Parathyroid adenoma (tissue), 2 donors: ENCODE data around the gene EPB41L4B.

Source experiments
- H2AFZ ChIP-seq: fragments of 300-600 bp; sonication (generic); one replicate; pipeline ENCODE4 v1.7.0; 2017; ENCODE audit warnings: antibody characterized with exemption, mild to moderate bottlenecking
- H3K27ac ChIP-seq: fragments of 300-600 bp; sonication (generic); one replicate; pipeline ENCODE4 v1.7.0; 2017
- H3K27me3 ChIP-seq: fragments of 300-600 bp; sonication (generic); one replicate; pipeline ENCODE4 v1.7.0; 2017; ENCODE audit warnings: low read length; ENCODE audit not compliant: control insufficient read depth, insufficient read depth
- H3K36me3 ChIP-seq: fragments of 300-600 bp; sonication (generic); one replicate; pipeline ENCODE4 v1.7.0; 2017; ENCODE audit warnings: low read length; ENCODE audit not compliant: control insufficient read depth, insufficient read depth
- H3K4me1 ChIP-seq: fragments of 300-600 bp; sonication (generic); one replicate; pipeline ENCODE4 v1.7.0; 2017; ENCODE audit warnings: control low read depth
- H3K4me2 ChIP-seq: fragments of 300-600 bp; sonication (generic); one replicate; pipeline ENCODE4 v1.7.0; 2017; ENCODE audit warnings: low read length
- H3K4me3 ChIP-seq: fragments of 300-600 bp; sonication (generic); one replicate; pipeline ENCODE4 v1.7.0; 2017; ENCODE audit warnings: low read depth, low read length
- H3K79me2 ChIP-seq: fragments of 300-600 bp; sonication (generic); one replicate; pipeline ENCODE4 v1.7.0; 2017; ENCODE audit warnings: control low read depth
- H3K9ac ChIP-seq: fragments of 300-600 bp; sonication (generic); one replicate; pipeline ENCODE4 v1.7.0; 2017; ENCODE audit warnings: mild to moderate bottlenecking
- H3K9me3 ChIP-seq: fragments of 300-600 bp; sonication (generic); one replicate; pipeline ENCODE4 v1.7.0; 2017; ENCODE audit warnings: low read length; ENCODE audit not compliant: control insufficient read depth
- CTCF ChIP-seq: fragments of 300-600 bp; sonication (generic); IDR thresholded peaks from one replicate; pipeline ENCODE4 v1.7.0; 2017; ENCODE audit warnings: antibody characterized with exemption, mild to moderate bottlenecking
- donor health status: primary hyperparathyroidism.

The EPB41L4B gene

GRCh38 chr9:109264877-109265587 lies 55.8 kb downstream of the EPB41L4B start:
- H3K9ac ChIP-seq, result no peak overlapping the region
- H3K4me1 ChIP-seq, result no peaks in the 10 kb centered on the region
- TF ChIP-seq CTCF, result no peak
- no peak overlapping the region for H2AFZ ChIP-seq
- no peaks in the 10 kb centered on the region for H3K79me2 ChIP-seq
- no peaks in the 10 kb centered on the region for H3K27me3 ChIP-seq
- no peaks in the 10 kb centered on the region for H3K9me3 ChIP-seq
- H3K27ac ChIP-seq, result no peak overlapping the region
- H3K36me3 ChIP-seq, result no peaks in the 10 kb centered on the region
- no peak overlapping the region for H3K4me3 ChIP-seq
- no peak overlapping the region for H3K4me2 ChIP-seq

DNA sequence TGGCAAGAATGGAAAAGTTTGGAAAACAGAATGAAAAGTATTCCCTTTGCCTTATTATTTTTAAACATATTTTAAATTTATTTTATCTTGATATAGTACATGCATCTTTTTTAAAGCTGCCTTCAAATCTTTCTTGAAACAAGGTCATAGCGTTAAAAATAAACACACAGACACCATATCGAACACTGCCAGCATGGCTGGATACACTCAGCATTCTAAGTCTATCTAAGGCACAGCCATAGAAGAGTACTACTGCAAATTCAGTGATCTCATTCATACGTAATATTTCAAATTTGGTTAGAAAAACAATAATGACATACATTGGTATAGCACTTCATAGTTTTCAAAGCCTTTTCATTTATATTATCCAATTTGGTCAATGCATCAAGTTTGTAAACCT lies 57.5 kb downstream of the EPB41L4B start:
- no peaks in the 10 kb centered on the region for H3K79me2 ChIP-seq
- no peak for TF ChIP-seq CTCF
- no peak overlapping the region for H3K27ac ChIP-seq
- no peak overlapping the region for H3K4me2 ChIP-seq
- no peaks in the 10 kb centered on the region for H3K27me3 ChIP-seq
- H3K4me1 ChIP-seq, result no peaks in the 10 kb centered on the region
- H3K9me3 ChIP-seq, result no peaks in the 10 kb centered on the region
- H3K9ac ChIP-seq, result no peak overlapping the region
- H3K36me3 ChIP-seq, result no peaks in the 10 kb centered on the region
- H3K4me3 ChIP-seq, result no peak overlapping the region
- no peak overlapping the region for H2AFZ ChIP-seq

DNA sequence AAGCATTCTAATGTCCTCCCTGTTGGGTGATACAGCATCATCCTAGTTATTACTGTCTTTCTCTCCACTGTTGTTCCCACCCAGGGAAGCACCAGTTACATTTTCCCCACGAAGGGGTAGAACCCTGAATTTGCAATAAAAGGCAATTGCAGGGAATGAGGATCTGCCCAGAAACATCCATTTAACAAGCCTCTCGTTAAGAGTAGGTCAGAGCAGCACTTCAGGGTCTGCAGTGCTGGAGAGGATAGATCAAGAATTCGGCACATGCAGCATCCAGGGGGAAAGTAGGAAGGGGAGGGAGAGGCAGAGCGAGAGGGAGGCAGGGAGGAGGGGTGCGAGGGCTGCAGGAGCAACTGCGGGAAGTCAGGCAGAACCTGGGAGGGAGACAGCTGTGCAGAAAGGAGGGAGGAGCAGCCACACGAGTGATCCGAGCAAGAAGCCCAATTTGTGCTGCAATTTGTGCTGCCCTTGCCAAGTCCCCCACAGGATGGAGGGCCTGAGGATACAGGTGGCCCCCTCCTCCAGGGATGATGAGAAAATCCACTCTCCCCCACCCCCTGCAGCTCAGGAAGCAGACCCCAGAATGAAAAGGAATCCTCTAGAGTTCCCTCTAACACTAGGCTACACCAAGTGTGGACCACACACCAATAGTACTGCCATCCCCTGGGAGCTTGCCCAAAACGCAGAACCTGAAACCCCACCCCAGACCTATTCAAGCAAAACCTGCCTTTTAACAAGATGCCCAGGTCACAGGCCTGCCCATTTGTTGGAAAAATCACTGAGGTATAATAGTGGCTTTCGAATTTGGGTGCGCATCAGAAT lies 62.2 kb downstream of the EPB41L4B start:
- Histone ChIP-seq H3K36me3 (no peaks in the 10 kb centered on the region), H3K27ac (no peak overlapping the region), H3K27me3 (no peaks in the 10 kb centered on the region), H3K4me1 (no peaks in the 10 kb centered on the region), H3K79me2 (no peaks in the 10 kb centered on the region), H3K4me2 (no peak overlapping the region), H3K4me3 (no peak overlapping the region), H3K9me3 (no peaks in the 10 kb centered on the region), H3K9ac (no peak overlapping the region), H2AFZ (no peak overlapping the region)
- TF ChIP-seq CTCF, result no peak

GRCh38 chr9:109256336-109256735 lies 64.5 kb downstream of the EPB41L4B start:
- Histone ChIP-seq H3K27me3 (no peaks in the 10 kb centered on the region), H2AFZ (no peak overlapping the region), H3K27ac (no peak overlapping the region), H3K4me3 (no peak overlapping the region), H3K79me2 (no peaks in the 10 kb centered on the region), H3K4me1 (no peaks in the 10 kb centered on the region), H3K36me3 (no peaks in the 10 kb centered on the region), H3K9me3 (no peaks in the 10 kb centered on the region), H3K4me2 (no peak overlapping the region), H3K9ac (no peak overlapping the region)
- no peak for TF ChIP-seq CTCF
